SK-N-SH treated with all-trans-retinoic acid at 6 μM for 48 hours (cell line): ENCODE data around the gene PPP2R5D.

Source experiments
- ATAC-seq: fragments of 200-7000 bp; cut with Tn5 transposase; 3 replicates; pipeline ENCODE4 v1.9.1; 2020; ENCODE audit warnings: mild to moderate bottlenecking, moderate library complexity
- ARNTL ChIP-seq: fragments of 450-650 bp; formaldehyde crosslinking; IDR thresholded peaks from 2 replicates; pipeline ENCODE4 v1.5.0; 2020; ENCODE audit warnings: low read depth, mild to moderate bottlenecking, moderate library complexity, borderline replicate concordance
- BACH2 ChIP-seq: fragments of 250-450 bp; sonication (Bioruptor Pico); IDR thresholded peaks from 2 replicates; pipeline ENCODE4 v1.9.0; 2021; ENCODE audit warnings: mild to moderate bottlenecking, borderline replicate concordance
- CREB5 ChIP-seq: fragments of 250-450 bp; sonication (Bioruptor Pico); IDR thresholded peaks from 2 replicates; pipeline ENCODE4 v1.5.1; 2020; ENCODE audit warnings: low read depth, mild to moderate bottlenecking, moderate library complexity
- CSDC2 ChIP-seq: fragments of 250-450 bp; sonication (Bioruptor Pico); IDR thresholded peaks from 2 replicates; pipeline ENCODE4 v1.5.0; 2020; ENCODE audit warnings: mild to moderate bottlenecking, moderate library complexity
- CSRNP3 ChIP-seq: fragments of 250-450 bp; sonication (Bioruptor Pico); IDR thresholded peaks from 2 replicates; pipeline ENCODE4 v1.5.1; 2021; ENCODE audit warnings: mild to moderate bottlenecking, moderate library complexity
- ESRRG ChIP-seq: fragments of 250-450 bp; sonication (Bioruptor Pico); IDR thresholded peaks from 2 replicates; pipeline ENCODE4 v1.6.1; 2021; ENCODE audit warnings: mild to moderate bottlenecking
- GLIS3 ChIP-seq: fragments of 250-450 bp; sonication (Bioruptor Pico); IDR thresholded peaks from 2 replicates; pipeline ENCODE4 v1.5.0; 2020; ENCODE audit warnings: mild to moderate bottlenecking, moderate library complexity
- ISL1 ChIP-seq: fragments of 250-450 bp; sonication (Bioruptor Pico); IDR thresholded peaks from 2 replicates; pipeline ENCODE4 v2.1.2; 2022; ENCODE audit warnings: mild to moderate bottlenecking, moderate library complexity
- OSR1 ChIP-seq: fragments of 250-450 bp; sonication (Bioruptor Pico); IDR thresholded peaks from 2 replicates; pipeline ENCODE4 v1.8.0; 2022; ENCODE audit warnings: moderate library complexity, mild to moderate bottlenecking, inconsistent platforms
- POU6F1 ChIP-seq: fragments of 250-450 bp; sonication (Bioruptor Pico); IDR thresholded peaks from 2 replicates; pipeline ENCODE4 v1.8.0; 2021; ENCODE audit warnings: low read depth, mild to moderate bottlenecking, moderate library complexity, borderline replicate concordance
- PPARA ChIP-seq: fragments of 250-450 bp; sonication (Bioruptor Pico); IDR thresholded peaks from 2 replicates; pipeline ENCODE4 v1.5.0; 2020; ENCODE audit warnings: mild to moderate bottlenecking, borderline replicate concordance
- RARB ChIP-seq: fragments of 250-450 bp; sonication (Bioruptor Pico); IDR thresholded peaks from 2 replicates; pipeline ENCODE4 v1.8.0; 2021; ENCODE audit warnings: mild to moderate bottlenecking, moderate library complexity
- TCF4 ChIP-seq: fragments of 250-450 bp; sonication (Bioruptor Pico); IDR thresholded peaks from 2 replicates; pipeline ENCODE4 v1.8.0; 2021; ENCODE audit warnings: mild to moderate bottlenecking, moderate library complexity, borderline replicate concordance
- TOX ChIP-seq: fragments of 250-450 bp; sonication (Bioruptor Pico); IDR thresholded peaks from 2 replicates; pipeline ENCODE4 v1.8.0; 2021; ENCODE audit warnings: mild to moderate bottlenecking, moderate library complexity, borderline replicate concordance
- TSHZ2 ChIP-seq: fragments of 250-450 bp; sonication (Bioruptor Pico); IDR thresholded peaks from 2 replicates; pipeline ENCODE4 v1.5.0; 2020; ENCODE audit warnings: mild to moderate bottlenecking, moderate library complexity
- ZC3H10 ChIP-seq: fragments of 250-450 bp; sonication (Bioruptor Pico); IDR thresholded peaks from 2 replicates; pipeline ENCODE4 v1.5.1; 2021; ENCODE audit warnings: mild to moderate bottlenecking, moderate library complexity
- ZFP3 ChIP-seq: fragments of 250-450 bp; sonication (Bioruptor Pico); IDR thresholded peaks from 2 replicates; pipeline ENCODE4 v1.5.0; 2020; ENCODE audit warnings: mild to moderate bottlenecking, moderate library complexity
- ZFP30 ChIP-seq: fragments of 450-650 bp; formaldehyde crosslinking; IDR thresholded peaks from 2 replicates; pipeline ENCODE4 v1.5.0; 2022; ENCODE audit warnings: mild to moderate bottlenecking, moderate library complexity
- ZNF565 ChIP-seq: fragments of 450-650 bp; formaldehyde crosslinking; conservative IDR thresholded peaks from 2 replicates; pipeline ENCODE4 v1.5.0; 2020; ENCODE audit warnings: low read depth, mild to moderate bottlenecking, moderate library complexity
- ZNF70 ChIP-seq: fragments of 450-650 bp; formaldehyde crosslinking; IDR thresholded peaks from 2 replicates; pipeline ENCODE4 v1.5.0; 2020; ENCODE audit warnings: mild to moderate bottlenecking, moderate library complexity
- ZNF8 ChIP-seq: fragments of 450-650 bp; formaldehyde crosslinking; IDR thresholded peaks from 2 replicates; pipeline ENCODE4 v1.5.0; 2020; ENCODE audit warnings: mild to moderate bottlenecking, moderate library complexity

The PPP2R5D gene

GRCh38 chr6:43037197-43037596 is 52.8 kb downstream of the PPP2R5D start (continued):
- TF ChIP-seq TSHZ2 (CRISPR knock-in tag) (no peak), GLIS3 (CRISPR knock-in tag) (no peak)

- no peak for ATAC-seq
These were observed 53.3 kb downstream of the PPP2R5D start for GRCh38 chr6:43037706-43038105.

GRCh38 chr6:43038727-43039126 is 54.4 kb downstream of the PPP2R5D start:
- no peak for TF ChIP-seq ARNTL (CRISPR knock-in tag)
- TF ChIP-seq ZNF70 (CRISPR knock-in tag), result no peak
- no peak for TF ChIP-seq OSR1 (CRISPR knock-in tag)
- no peak for TF ChIP-seq ZNF565 (CRISPR knock-in tag)
- TF ChIP-seq TSHZ2 (CRISPR knock-in tag), result no peak
- TF ChIP-seq RARB (CRISPR knock-in tag), result no peak
- TF ChIP-seq TOX (CRISPR knock-in tag), result no peak
- no peak for TF ChIP-seq CREB5 (CRISPR knock-in tag)
- TF ChIP-seq ZC3H10 (CRISPR knock-in tag), result no peak
- no peak for TF ChIP-seq ZNF8 (CRISPR knock-in tag)
- no peak for TF ChIP-seq ZFP30 (CRISPR knock-in tag)
- TF ChIP-seq GLIS3 (CRISPR knock-in tag), result no peak
- TF ChIP-seq ESRRG (CRISPR knock-in tag), result no peak
- TF ChIP-seq ZFP3 (CRISPR knock-in tag), result no peak
- TF ChIP-seq PPARA (CRISPR knock-in tag), result no peak
- no peak for ATAC-seq

More at GRCh38 chr6:43037706-43038105, 53.3 kb downstream of the PPP2R5D start:
- TF ChIP-seq CSDC2 (CRISPR knock-in tag) (no peak), ZFP3 (CRISPR knock-in tag) (no peak), ISL1 (CRISPR knock-in tag) (no peak), TCF4 (CRISPR knock-in tag) (no peak), ZC3H10 (CRISPR knock-in tag) (no peak), ZNF8 (CRISPR knock-in tag) (no peak), BACH2 (CRISPR knock-in tag) (no peak), ZNF70 (CRISPR knock-in tag) (no peak), GLIS3 (CRISPR knock-in tag) (no peak), CSRNP3 (CRISPR knock-in tag) (no peak), ZNF565 (CRISPR knock-in tag) (no peak), CREB5 (CRISPR knock-in tag) (no peak), RARB (CRISPR knock-in tag) (no peak), POU6F1 (CRISPR knock-in tag) (no peak)
- TF ChIP-seq, all 23 proteins: peak for 0
